Femur (tissue), 1 donor: ENCODE measurements around the gene CCL26.
"Not testable (repeated sequence)": the region's sequence is repeated elsewhere in the genome, so short reads cannot be mapped to it uniquely, and the experiment has no call there.

Experiments
- DNase-seq: peaks from one replicate; pipeline ENCODE4 v3.0.0-alpha.2; 2017

Gene CCL26

GRCh38 chr7:75772081-75773077 is at the start of gene CCL26:
CCL26 (minus strand) TSS chr7:75772211; CDS start chr7:75772176, 35 bp downstream.
- DNase-seq = no peak

- DNase-seq = no peak
These were observed 48.7 kb upstream of the CCL26 start for GRCh38 chr7:75820688-75821087.

- no peak for DNase-seq
These were observed 47.7 kb upstream of the CCL26 start for GRCh38 chr7:75819711-75820110.

- DNase-seq = no peak
These were observed 46.5 kb upstream of the CCL26 start for GRCh38 chr7:75818472-75818871.

- no peak for DNase-seq
These were observed 45.1 kb upstream of the CCL26 start for GRCh38 chr7:75817116-75817515.

GRCh38 chr7:75815418-75816064 is 43.5 kb upstream of the CCL26 start:
- DNase-seq = no peak

- no peak for DNase-seq
These were observed 42.5 kb upstream of the CCL26 start for GRCh38 chr7:75814407-75814947.

- no peak for DNase-seq
These were observed 41.8 kb upstream of the CCL26 start, which contains the start of gene CCL24 for GRCh38 chr7:75813781-75814236. CCL24 (minus strand) TSS chr7:75813806; CDS start chr7:75813715, 91 bp downstream.

- no peak for DNase-seq
These were observed 41.1 kb upstream of the CCL26 start for GRCh38 chr7:75813084-75813483.

GRCh38 chr7:75811894-75812678 is 40.1 kb upstream of the CCL26 start:
- DNase-seq = no peak

- no peak for DNase-seq
These were observed 37.4 kb upstream of the CCL26 start for GRCh38 chr7:75809396-75809795.

GRCh38 chr7:75808106-75808505 is 36.1 kb upstream of the CCL26 start:
- no peak for DNase-seq

- DNase-seq = no peak
These were observed 35.4 kb upstream of the CCL26 start for GRCh38 chr7:75807452-75807851.

- DNase-seq = no peak
These were observed 34.7 kb upstream of the CCL26 start for GRCh38 chr7:75806560-75807307.

- DNase-seq = no peak
These were observed 32.7 kb upstream of the CCL26 start for GRCh38 chr7:75804705-75805104.

- DNase-seq = no peak
These were observed 32.0 kb upstream of the CCL26 start for GRCh38 chr7:75804004-75804403.

GRCh38 chr7:75802552-75802821 is 30.5 kb upstream of the CCL26 start:
- DNase-seq = no peak

GRCh38 chr7:75798770-75799169 is 26.8 kb upstream of the CCL26 start:
- DNase-seq = no peak

GRCh38 chr7:75796420-75796819 is 24.4 kb upstream of the CCL26 start:
- DNase-seq = no peak

GRCh38 chr7:75795831-75796285 is 23.8 kb upstream of the CCL26 start:
- no peak for DNase-seq

GRCh38 chr7:75793676-75794075 is 21.7 kb upstream of the CCL26 start:
- no peak for DNase-seq

- not testable (repeated sequence) for DNase-seq
These were observed 20.6 kb upstream of the CCL26 start for GRCh38 chr7:75792567-75792966.
